ENCODE results near the gene COMMD2.

DNA sequence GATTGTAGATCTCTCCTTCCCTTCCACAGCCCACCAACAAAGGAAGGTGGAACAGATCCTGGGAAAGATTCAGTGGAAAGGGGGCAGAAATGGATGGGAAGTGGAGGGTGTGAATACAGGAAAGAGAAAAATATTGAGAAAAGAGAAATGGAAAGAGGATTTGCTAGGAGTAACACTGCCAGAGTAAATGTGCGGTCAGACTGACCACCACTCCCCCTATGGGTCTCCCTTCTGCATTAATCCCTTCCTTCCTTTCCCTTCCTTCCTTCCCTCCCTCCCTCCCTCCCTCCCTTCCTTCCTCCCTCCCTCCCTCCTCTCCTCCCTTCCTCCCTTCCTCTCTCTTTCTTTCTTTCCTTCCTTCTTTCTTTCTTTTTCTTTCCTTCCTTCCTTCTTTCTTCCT is 12.0 kb upstream of the COMMD2 start:
- TF ChIP-seq, protein P1, sequence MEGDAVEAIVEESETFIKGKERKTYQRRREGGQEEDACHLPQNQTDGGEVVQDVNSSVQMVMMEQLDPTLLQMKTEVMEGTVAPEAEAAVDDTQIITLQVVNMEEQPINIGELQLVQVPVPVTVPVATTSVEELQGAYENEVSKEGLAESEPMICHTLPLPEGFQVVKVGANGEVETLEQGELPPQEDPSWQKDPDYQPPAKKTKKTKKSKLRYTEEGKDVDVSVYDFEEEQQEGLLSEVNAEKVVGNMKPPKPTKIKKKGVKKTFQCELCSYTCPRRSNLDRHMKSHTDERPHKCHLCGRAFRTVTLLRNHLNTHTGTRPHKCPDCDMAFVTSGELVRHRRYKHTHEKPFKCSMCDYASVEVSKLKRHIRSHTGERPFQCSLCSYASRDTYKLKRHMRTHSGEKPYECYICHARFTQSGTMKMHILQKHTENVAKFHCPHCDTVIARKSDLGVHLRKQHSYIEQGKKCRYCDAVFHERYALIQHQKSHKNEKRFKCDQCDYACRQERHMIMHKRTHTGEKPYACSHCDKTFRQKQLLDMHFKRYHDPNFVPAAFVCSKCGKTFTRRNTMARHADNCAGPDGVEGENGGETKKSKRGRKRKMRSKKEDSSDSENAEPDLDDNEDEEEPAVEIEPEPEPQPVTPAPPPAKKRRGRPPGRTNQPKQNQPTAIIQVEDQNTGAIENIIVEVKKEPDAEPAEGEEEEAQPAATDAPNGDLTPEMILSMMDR (IDR thresholded peaks at IDR 0.05; ENCODE audit: borderline replicate concordance, extremely low read depth, low read length, poor library complexity, severe bottlenecking), result no peak
- TF ChIP-seq EZH2 (IDR thresholded peaks at IDR 0.05; ENCODE audit: borderline replicate concordance, low read depth, low read length, severe bottlenecking), result no peak

Data from DND-41 (cell line).